ENCODE data around the gene SLC38A3. TPM values are rescaled to one million over a fixed set of nuclear protein-coding genes. Genes with fewer than 3 reads are reported as not detected.
"Not testable (repeated sequence)": the region's sequence is repeated elsewhere in the genome, so short reads cannot be mapped to it uniquely, and the experiment has no call there.

SLC38A3 gene
- total RNA-seq, 1 donor from 2014 or later: 43.5 TPM

DNA sequence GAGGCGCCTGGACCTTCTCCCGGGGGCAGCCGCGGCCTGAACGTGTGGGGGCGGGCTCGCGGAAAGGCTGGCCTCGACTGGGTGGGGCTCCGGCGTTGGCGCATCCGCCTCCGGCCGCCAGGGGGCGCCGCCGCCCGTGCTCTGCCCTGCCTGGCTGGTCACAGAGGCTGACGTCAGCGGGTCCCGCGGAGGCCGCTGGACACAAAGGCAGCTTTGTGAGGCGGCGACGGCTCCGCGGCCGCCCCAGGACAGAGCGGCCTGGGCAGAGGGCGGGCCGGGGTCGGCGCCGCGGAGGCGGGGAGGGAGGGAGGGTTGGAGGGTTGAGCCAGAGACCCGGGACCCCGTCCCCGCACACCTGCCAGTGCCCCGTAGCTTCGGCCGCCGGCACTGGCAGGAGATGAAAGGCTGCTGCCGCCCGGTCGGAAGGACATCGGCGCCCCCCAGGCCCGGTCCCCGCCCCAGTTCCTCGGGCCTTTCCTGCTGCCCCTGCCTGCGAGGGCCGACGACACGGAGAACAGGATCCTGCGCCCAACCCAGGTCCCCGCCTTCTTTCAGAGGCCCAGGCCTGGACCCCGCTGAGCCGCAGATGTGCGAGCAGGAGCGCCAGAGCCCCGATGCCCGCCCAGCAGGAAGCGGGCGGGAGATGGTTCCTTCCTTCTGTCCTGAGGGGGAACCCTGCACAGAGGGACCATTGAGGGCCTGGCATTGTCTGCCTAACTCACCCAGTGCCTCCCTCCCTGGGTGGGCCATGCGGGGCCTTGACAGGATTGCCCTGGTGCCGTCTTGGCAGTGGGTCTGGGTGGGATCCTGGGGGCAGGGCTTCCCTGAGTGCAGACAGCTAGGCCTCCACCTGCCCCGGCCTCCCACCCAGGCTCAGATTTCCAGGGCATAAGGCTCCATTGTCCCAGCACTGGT is 55.2 kb downstream of the SLC38A3 start:
- peak; percentile 95 for DNase-seq (ENCODE audit: low spot score, unreplicated experiment)
- Mint-ChIP-seq H3K9me3 (ENCODE audit: low read depth) (no peaks in the 10 kb centered on the region), H3K4me3 (ENCODE audit: low read depth) (peak overlapping the region; percentile 56), H3K27ac (peak overlapping the region; percentile 96), H3K4me1 (ENCODE audit: low read depth) (peaks cover 42% of the 10 kb centered on the region), H3K36me3 (ENCODE audit: insufficient read depth) (peaks cover 11% of the 10 kb centered on the region), H3K27me3 (no peaks in the 10 kb centered on the region)
- TF ChIP-seq, protein P1, sequence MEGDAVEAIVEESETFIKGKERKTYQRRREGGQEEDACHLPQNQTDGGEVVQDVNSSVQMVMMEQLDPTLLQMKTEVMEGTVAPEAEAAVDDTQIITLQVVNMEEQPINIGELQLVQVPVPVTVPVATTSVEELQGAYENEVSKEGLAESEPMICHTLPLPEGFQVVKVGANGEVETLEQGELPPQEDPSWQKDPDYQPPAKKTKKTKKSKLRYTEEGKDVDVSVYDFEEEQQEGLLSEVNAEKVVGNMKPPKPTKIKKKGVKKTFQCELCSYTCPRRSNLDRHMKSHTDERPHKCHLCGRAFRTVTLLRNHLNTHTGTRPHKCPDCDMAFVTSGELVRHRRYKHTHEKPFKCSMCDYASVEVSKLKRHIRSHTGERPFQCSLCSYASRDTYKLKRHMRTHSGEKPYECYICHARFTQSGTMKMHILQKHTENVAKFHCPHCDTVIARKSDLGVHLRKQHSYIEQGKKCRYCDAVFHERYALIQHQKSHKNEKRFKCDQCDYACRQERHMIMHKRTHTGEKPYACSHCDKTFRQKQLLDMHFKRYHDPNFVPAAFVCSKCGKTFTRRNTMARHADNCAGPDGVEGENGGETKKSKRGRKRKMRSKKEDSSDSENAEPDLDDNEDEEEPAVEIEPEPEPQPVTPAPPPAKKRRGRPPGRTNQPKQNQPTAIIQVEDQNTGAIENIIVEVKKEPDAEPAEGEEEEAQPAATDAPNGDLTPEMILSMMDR (IDR thresholded peaks at IDR 0.05; ENCODE audit: unreplicated experiment): peak; percentile 99

DNA sequence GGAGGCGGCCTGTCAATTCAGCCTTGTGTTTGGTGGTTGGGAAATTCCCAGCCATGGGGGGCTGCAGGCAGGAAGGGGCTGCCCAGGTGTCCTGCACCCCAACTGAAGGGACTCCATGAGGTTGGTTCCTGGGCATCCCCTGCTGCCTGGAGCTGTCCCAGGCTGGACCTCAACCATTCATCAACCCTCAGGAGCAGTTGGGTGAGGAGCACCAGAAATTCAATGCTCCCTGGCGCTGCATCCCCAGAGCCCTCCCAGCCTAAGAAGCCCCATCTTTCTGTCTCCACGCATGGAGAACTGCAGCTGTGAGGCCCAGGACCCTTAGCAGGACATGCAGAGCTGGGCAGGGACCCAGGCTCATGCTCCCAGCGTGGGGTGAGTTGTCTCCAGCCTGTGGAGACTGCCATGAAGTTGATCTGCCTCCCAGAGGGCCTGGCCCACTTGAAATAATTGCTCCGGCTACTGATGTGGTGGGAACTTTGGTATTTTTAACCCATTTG is 55.9 kb downstream of the SLC38A3 start:
- Mint-ChIP-seq H3K27me3 (no peaks in the 10 kb centered on the region), H3K4me3 (ENCODE audit: low read depth) (peak overlapping the region; percentile 56), H3K9me3 (ENCODE audit: low read depth) (no peaks in the 10 kb centered on the region), H3K27ac (peak overlapping the region; percentile 96), H3K36me3 (ENCODE audit: insufficient read depth) (peaks cover 11% of the 10 kb centered on the region), H3K4me1 (ENCODE audit: low read depth) (peaks cover 46% of the 10 kb centered on the region)
- TF ChIP-seq, protein P1 (IDR thresholded peaks at IDR 0.05; ENCODE audit: unreplicated experiment): no peak
- no peak for DNase-seq (ENCODE audit: low spot score, unreplicated experiment)

DNA sequence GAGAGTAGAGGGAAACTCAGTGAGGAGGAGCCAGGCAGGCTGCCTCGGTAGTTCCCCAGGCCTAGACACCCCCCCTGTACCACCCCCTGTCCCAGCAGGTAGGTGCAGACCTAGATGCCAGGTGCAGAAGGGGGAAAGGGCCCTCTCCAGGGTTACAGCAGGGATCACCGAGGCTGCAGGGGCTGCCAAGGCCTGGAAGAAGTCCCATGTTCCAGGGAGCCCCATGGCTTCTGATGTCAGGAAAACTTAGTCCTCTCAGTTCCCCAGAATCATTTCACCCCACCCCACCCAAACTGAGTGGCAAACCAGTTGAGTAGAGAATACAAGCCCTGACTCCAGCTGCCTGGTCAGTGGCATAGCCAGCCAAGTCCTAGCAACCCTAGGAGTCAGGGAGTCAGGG is 56.4 kb downstream of the SLC38A3 start:
- Mint-ChIP-seq H3K27me3 (no peaks in the 10 kb centered on the region), H3K4me1 (ENCODE audit: low read depth) (peaks cover 47% of the 10 kb centered on the region), H3K4me3 (ENCODE audit: low read depth) (peak overlapping the region; percentile 56), H3K36me3 (ENCODE audit: insufficient read depth) (peaks cover 10% of the 10 kb centered on the region), H3K9me3 (ENCODE audit: low read depth) (no peaks in the 10 kb centered on the region), H3K27ac (peak overlapping the region; percentile 96)
- TF ChIP-seq, protein P1 (IDR thresholded peaks at IDR 0.05; ENCODE audit: unreplicated experiment): no peak
- no peak for DNase-seq (ENCODE audit: low spot score, unreplicated experiment)

DNA sequence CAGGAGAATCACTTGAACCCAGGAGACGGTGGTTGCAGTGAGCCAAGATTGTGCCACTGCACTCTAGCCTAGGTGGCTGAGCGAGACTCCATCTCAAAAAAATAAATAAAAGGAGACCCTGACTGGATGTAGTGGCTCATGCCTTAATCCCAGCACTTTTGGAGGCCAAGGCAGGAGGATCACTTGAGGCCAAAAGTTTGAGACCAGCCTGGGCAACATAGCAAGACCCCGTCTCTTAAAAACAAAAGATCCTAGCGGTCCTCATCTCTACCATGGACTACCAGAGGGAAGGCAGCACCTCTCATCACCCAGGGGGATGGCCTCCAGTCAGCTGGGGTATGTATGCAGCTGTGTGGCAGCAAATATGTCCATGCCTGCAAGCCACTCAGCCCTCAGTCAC is 57.1 kb downstream of the SLC38A3 start:
- H3K27me3 Mint-ChIP-seq; H3K9me3 Mint-ChIP-seq (ENCODE audit: low read depth); H3K4me3 Mint-ChIP-seq (ENCODE audit: low read depth); DNase-seq (ENCODE audit: low spot score, unreplicated experiment); H3K36me3 Mint-ChIP-seq (ENCODE audit: insufficient read depth): not testable (repeated sequence)
- Mint-ChIP-seq H3K27ac (peak overlapping the region; percentile 96), H3K4me1 (ENCODE audit: low read depth) (peaks cover 43% of the 10 kb centered on the region)

DNA sequence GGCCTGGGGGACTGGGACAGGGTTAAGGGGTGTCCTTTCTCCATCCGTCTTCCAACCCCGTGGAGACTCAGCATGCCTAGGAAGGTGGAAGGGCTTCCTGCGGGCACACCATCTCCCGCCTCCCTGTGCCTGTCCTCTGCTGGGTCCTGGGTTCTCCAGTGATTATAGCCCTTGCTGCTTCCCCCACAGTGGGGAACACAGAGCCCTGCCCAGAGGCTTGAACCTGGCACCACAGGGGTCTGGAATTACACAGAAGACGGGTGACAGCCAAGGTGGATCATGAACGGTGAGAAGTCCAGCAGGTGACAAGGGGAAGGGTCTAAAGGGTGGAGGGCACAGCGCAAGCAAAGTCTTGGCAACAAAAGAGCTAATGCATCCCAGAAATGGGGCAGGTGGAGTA is 57.7 kb downstream of the SLC38A3 start:
- Mint-ChIP-seq H3K27me3 (no peaks in the 10 kb centered on the region), H3K27ac (peak overlapping the region; percentile 86), H3K4me3 (ENCODE audit: low read depth) (no peak overlapping the region), H3K4me1 (ENCODE audit: low read depth) (peaks cover 43% of the 10 kb centered on the region), H3K9me3 (ENCODE audit: low read depth) (no peaks in the 10 kb centered on the region), H3K36me3 (ENCODE audit: insufficient read depth) (peaks cover 2% of the 10 kb centered on the region)
- DNase-seq (ENCODE audit: low spot score, unreplicated experiment): no peak
- TF ChIP-seq, protein P1 (IDR thresholded peaks at IDR 0.05; ENCODE audit: unreplicated experiment): no peak
